ENCODE data around the gene CCNL1. TPM values are rescaled to one million over a fixed set of nuclear protein-coding genes. Genes with fewer than 3 reads are reported as not detected.

CCNL1 gene
- polyA plus RNA-seq, 1 donor (not counting 4 experiments of a cell fraction or from before 2014, with no cell fraction given), result 136 TPM

DNA sequence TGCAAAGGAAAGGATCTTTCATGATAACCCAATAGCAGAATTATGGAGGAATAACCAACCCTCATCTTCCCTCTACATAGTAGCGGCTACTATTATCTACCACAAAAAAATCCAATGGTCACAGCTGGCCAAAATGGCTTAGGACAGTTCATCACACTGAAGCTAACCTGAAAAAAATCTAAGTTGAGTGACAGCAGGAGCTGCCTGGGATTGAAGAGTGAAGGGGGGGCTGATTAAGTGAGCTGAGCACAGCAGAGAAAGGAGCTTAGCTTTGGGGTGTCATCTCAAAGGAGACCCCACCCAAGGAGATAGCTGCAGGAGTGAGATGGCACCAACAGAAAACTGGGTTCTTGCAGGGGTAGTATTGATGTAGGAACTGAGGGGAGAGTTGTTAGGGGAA, 33.6 kb downstream of the CCNL1 start:
- dilution Hi-C loops (cut with MboI; ENCODE audit: extremely low pct_ligation_motif_present, low sequenced_read_pairs), result no loop called here
- Histone ChIP-seq H3K27me3 (ENCODE audit: control insufficient read depth, extremely low read depth, insufficient read depth, low read length) (no peaks in the 10 kb centered on the region), H4K20me1 (ENCODE audit: control insufficient read depth, extremely low read depth, insufficient read depth, low read length) (no peaks in the 10 kb centered on the region), H3K27ac (ENCODE audit: control insufficient read depth, insufficient read depth, low read length) (peak overlapping the region; percentile 100), H3K4me2 (ENCODE audit: control insufficient read depth, extremely low read depth, insufficient read depth, low read depth, low read length) (no peak overlapping the region), H3K9me3 (ENCODE audit: control insufficient read depth, low read depth, low read length) (no peaks in the 10 kb centered on the region), H2AFZ (ENCODE audit: control insufficient read depth, low read length) (no peak overlapping the region), H3K36me3 (ENCODE audit: control insufficient read depth in 2 of 2, extremely low read depth in 1 of 2, insufficient read depth in 2 of 2, low read length in 2 of 2) (no peaks in the 10 kb centered on the region), H3K4me1 (ENCODE audit: control insufficient read depth, extremely low read depth, insufficient read depth, low read length) (peaks cover 98% of the 10 kb centered on the region), H3K9me1 (ENCODE audit: control insufficient read depth, extremely low read depth, insufficient read depth, low read length) (no peaks in the 10 kb centered on the region), H3K79me2 (ENCODE audit: control insufficient read depth, insufficient read depth, low read length) (no peaks in the 10 kb centered on the region), H3K9ac (ENCODE audit: control insufficient read depth, extremely low read depth, insufficient read depth, low read length) (peak overlapping the region; percentile 22), H3K4me3 (ENCODE audit: control insufficient read depth in 2 of 3, extremely low read depth in 1 of 3, insufficient read depth in 2 of 3, low read depth in 1 of 3, low read length in 3 of 3) (no peak overlapping the region)
- FAIRE-seq (no peak), DNase-seq (ENCODE audit: low read depth, low spot score) (no peak)
- TF ChIP-seq, protein P1, sequence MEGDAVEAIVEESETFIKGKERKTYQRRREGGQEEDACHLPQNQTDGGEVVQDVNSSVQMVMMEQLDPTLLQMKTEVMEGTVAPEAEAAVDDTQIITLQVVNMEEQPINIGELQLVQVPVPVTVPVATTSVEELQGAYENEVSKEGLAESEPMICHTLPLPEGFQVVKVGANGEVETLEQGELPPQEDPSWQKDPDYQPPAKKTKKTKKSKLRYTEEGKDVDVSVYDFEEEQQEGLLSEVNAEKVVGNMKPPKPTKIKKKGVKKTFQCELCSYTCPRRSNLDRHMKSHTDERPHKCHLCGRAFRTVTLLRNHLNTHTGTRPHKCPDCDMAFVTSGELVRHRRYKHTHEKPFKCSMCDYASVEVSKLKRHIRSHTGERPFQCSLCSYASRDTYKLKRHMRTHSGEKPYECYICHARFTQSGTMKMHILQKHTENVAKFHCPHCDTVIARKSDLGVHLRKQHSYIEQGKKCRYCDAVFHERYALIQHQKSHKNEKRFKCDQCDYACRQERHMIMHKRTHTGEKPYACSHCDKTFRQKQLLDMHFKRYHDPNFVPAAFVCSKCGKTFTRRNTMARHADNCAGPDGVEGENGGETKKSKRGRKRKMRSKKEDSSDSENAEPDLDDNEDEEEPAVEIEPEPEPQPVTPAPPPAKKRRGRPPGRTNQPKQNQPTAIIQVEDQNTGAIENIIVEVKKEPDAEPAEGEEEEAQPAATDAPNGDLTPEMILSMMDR (optimal IDR thresholded peaks at IDR 0.05 in 1 of 3, IDR thresholded peaks at IDR 0.05 in 1 of 3, conservative IDR thresholded peaks at IDR 0.05 in 1 of 3; ENCODE audit: extremely low read depth in 1 of 3, insufficient read depth in 2 of 3, low read length in 3 of 3), result no peak
- TF ChIP-seq EZH2 (IDR thresholded peaks at IDR 0.05; ENCODE audit: low read length), result no peak

DNA sequence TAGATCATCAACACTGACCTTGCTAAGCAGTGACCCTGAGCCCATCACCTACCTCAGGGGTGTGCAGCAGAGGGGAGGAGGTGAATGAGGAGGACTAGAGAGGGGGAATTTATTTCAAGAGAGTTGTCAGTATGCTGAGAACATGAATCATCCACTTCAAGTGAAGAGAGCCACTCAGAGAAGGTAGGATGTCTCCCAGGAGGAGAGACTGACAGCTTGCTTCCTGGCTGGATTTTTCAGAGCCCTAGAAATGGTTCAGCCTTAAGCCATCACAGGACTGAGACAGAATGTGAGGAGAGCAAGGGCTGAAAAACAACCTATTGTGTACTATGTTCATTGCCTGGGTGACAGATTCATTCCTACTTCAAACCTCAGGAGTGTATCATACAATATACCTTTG, 34.8 kb downstream of the CCNL1 start:
- H3K9ac ChIP-seq (ENCODE audit: control insufficient read depth, extremely low read depth, insufficient read depth, low read length), result peak overlapping the region; percentile 3
- peak; percentile 71 for FAIRE-seq

More for the DNA sequence above, 34.8 kb downstream of the CCNL1 start:
- peak overlapping the region; percentile 100 for H3K27ac ChIP-seq (ENCODE audit: control insufficient read depth, insufficient read depth, low read length)
- peaks cover 94% of the 10 kb centered on the region for H3K4me1 ChIP-seq (ENCODE audit: control insufficient read depth, extremely low read depth, insufficient read depth, low read length)
- H3K79me2 ChIP-seq (ENCODE audit: control insufficient read depth, insufficient read depth, low read length), result no peaks in the 10 kb centered on the region
- no peak overlapping the region for H3K4me2 ChIP-seq (ENCODE audit: control insufficient read depth, extremely low read depth, insufficient read depth, low read depth, low read length)
- H4K20me1 ChIP-seq (ENCODE audit: control insufficient read depth, extremely low read depth, insufficient read depth, low read length), result no peaks in the 10 kb centered on the region
- H3K9me3 ChIP-seq (ENCODE audit: control insufficient read depth, low read depth, low read length), result no peaks in the 10 kb centered on the region
- no peaks in the 10 kb centered on the region for H3K36me3 ChIP-seq (ENCODE audit: control insufficient read depth in 2 of 2, extremely low read depth in 1 of 2, insufficient read depth in 2 of 2, low read length in 2 of 2)
- H2AFZ ChIP-seq (ENCODE audit: control insufficient read depth, low read length), result no peak overlapping the region
- DNase-seq (ENCODE audit: low read depth, low spot score), result no peak
- no peaks in the 10 kb centered on the region for H3K27me3 ChIP-seq (ENCODE audit: control insufficient read depth, extremely low read depth, insufficient read depth, low read length)
- H3K4me3 ChIP-seq (ENCODE audit: control insufficient read depth in 2 of 3, extremely low read depth in 1 of 3, insufficient read depth in 2 of 3, low read depth in 1 of 3, low read length in 3 of 3), result no peak overlapping the region
- TF ChIP-seq, protein P1 (optimal IDR thresholded peaks at IDR 0.05 in 1 of 3, IDR thresholded peaks at IDR 0.05 in 1 of 3, conservative IDR thresholded peaks at IDR 0.05 in 1 of 3; ENCODE audit: extremely low read depth in 1 of 3, insufficient read depth in 2 of 3, low read length in 3 of 3), result no peak
- no peak for TF ChIP-seq EZH2 (IDR thresholded peaks at IDR 0.05; ENCODE audit: low read length)
- no peaks in the 10 kb centered on the region for H3K9me1 ChIP-seq (ENCODE audit: control insufficient read depth, extremely low read depth, insufficient read depth, low read length)
- dilution Hi-C loops (cut with MboI; ENCODE audit: extremely low pct_ligation_motif_present, low sequenced_read_pairs), result no loop called here
